Astrocyte (in vitro differentiated cells and primary cell): ENCODE data around the gene RBBP8. TPM values are rescaled to one million over a fixed set of nuclear protein-coding genes. Genes with fewer than 3 reads are reported as not detected.

Experiments
- DNase-seq: peaks from one replicate; pipeline ENCODE4 v3.0.0-alpha.2; 2010; ENCODE audit warnings: low read depth
- FAIRE-seq: peaks from 2 replicates; lab custom pipeline; 2011; peaks lifted over from hg19 to GRCh38; lab: Jason Lieb, UNC
- H2AFZ ChIP-seq: 2 replicates; pipeline ENCODE4 v1.6.0; 2012; ENCODE audit warnings: low read depth, low read length, inconsistent platforms
- H3K27ac ChIP-seq: 2 replicates; pipeline ENCODE4 v1.5.1; 2011; ENCODE audit warnings: low read depth, low read length, inconsistent platforms
- H3K27me3 ChIP-seq: 2 replicates; pipeline ENCODE4 v1.6.0; 2011; ENCODE audit warnings: low read length, inconsistent platforms; ENCODE audit not compliant: insufficient read depth
- H3K36me3 ChIP-seq: 2 replicates; pipeline ENCODE4 v1.5.1; 2011; ENCODE audit warnings: low read length, inconsistent platforms; ENCODE audit not compliant: insufficient read depth
- H3K4me1 ChIP-seq: 2 replicates; pipeline ENCODE4 v1.5.1; 2011; ENCODE audit warnings: low read length, inconsistent platforms; ENCODE audit not compliant: insufficient read depth
- H3K4me2 ChIP-seq: 2 replicates; pipeline ENCODE4 v1.6.0; 2012; ENCODE audit warnings: low read length, inconsistent platforms
- H3K4me3 ChIP-seq: 2 replicates; pipeline ENCODE4 v1.5.1; 2011; ENCODE audit warnings: low read depth, mild to moderate bottlenecking, low read length, inconsistent platforms; ENCODE audit not compliant: insufficient read depth
- H3K79me2 ChIP-seq: 2 replicates; pipeline ENCODE4 v1.6.0; 2012; ENCODE audit warnings: mild to moderate bottlenecking, low read length, inconsistent platforms; ENCODE audit not compliant: insufficient read depth
- H3K9ac ChIP-seq: 2 replicates; pipeline ENCODE4 v1.6.0; 2012; ENCODE audit warnings: mild to moderate bottlenecking, low read length, inconsistent platforms
- H3K9me3 ChIP-seq: 2 replicates; pipeline ENCODE4 v1.5.1; 2012; ENCODE audit warnings: low read depth, mild to moderate bottlenecking, low read length, inconsistent platforms; ENCODE audit not compliant: insufficient read depth
- H4K20me1 ChIP-seq: 2 replicates; pipeline ENCODE4 v1.6.0; 2012; ENCODE audit warnings: low read length, inconsistent platforms; ENCODE audit not compliant: insufficient read depth
- H3K27ac Mint-ChIP-seq: one replicate; pipeline ENCODE4 v1.8.0; 2021; ENCODE audit warnings: mild to moderate bottlenecking, mixed read lengths; ENCODE audit not compliant: unreplicated experiment
- H3K27me3 Mint-ChIP-seq: one replicate; pipeline ENCODE4 v1.8.0; 2021; ENCODE audit warnings: low read depth, mixed read lengths; ENCODE audit not compliant: unreplicated experiment
- H3K36me3 Mint-ChIP-seq: one replicate; pipeline ENCODE4 v1.8.0; 2021; ENCODE audit warnings: low read depth, mixed read lengths; ENCODE audit not compliant: unreplicated experiment
- H3K4me1 Mint-ChIP-seq: one replicate; pipeline ENCODE4 v1.8.0; 2021; ENCODE audit warnings: low read depth, mixed read lengths; ENCODE audit not compliant: unreplicated experiment
- H3K4me3 Mint-ChIP-seq: one replicate; pipeline ENCODE4 v1.8.0; 2021; ENCODE audit warnings: mild to moderate bottlenecking, moderate library complexity, mixed read lengths; ENCODE audit not compliant: unreplicated experiment
- H3K9me3 Mint-ChIP-seq: one replicate; pipeline ENCODE4 v1.8.0; 2021; ENCODE audit warnings: mild to moderate bottlenecking, mixed read lengths; ENCODE audit not compliant: unreplicated experiment
- CTCF ChIP-seq: IDR thresholded peaks from 2 replicates; pipeline ENCODE4 v1.5.1; 2011; ENCODE audit warnings: low read depth, mild to moderate bottlenecking, inconsistent platforms, low read length, moderate library complexity; ENCODE audit not compliant: insufficient read depth
- EZH2 ChIP-seq: IDR thresholded peaks from 2 replicates; pipeline ENCODE4 v1.6.1; 2012; ENCODE audit warnings: mild to moderate bottlenecking, low read length, inconsistent platforms; ENCODE audit not compliant: insufficient read depth
- total RNA-seq: library from RNA; stranded (reverse); gene quantifications from 2 replicates; pipeline ENCODE4 v1.2.1, GENCODE V29; 2021

RBBP8 gene
- total RNA-seq, 1 donor from 2014 or later, result 23.4 TPM

- Histone ChIP-seq H3K4me2 (no peak overlapping the region), H3K27me3 (peaks cover 4% of the 10 kb centered on the region), H3K9ac (no peak overlapping the region), H3K9me3 (no peaks in the 10 kb centered on the region), H4K20me1 (no peaks in the 10 kb centered on the region), H3K4me3 (no peak overlapping the region), H3K79me2 (no peaks in the 10 kb centered on the region), H3K4me1 (peaks cover 3% of the 10 kb centered on the region), H2AFZ (no peak overlapping the region), H3K36me3 (no peaks in the 10 kb centered on the region), H3K27ac (no peak overlapping the region)
- Mint-ChIP-seq H3K4me3 (no peak overlapping the region), H3K36me3 (no peaks in the 10 kb centered on the region), H3K27me3 (peaks cover 21% of the 10 kb centered on the region), H3K27ac (no peak overlapping the region), H3K9me3 (no peaks in the 10 kb centered on the region), H3K4me1 (no peaks in the 10 kb centered on the region)
- peak; percentile 21 for TF ChIP-seq CTCF
- no peak for TF ChIP-seq EZH2
- DNase-seq, result peak; percentile 68
- FAIRE-seq, result no peak
Observed at GRCh38 chr18:23053776-23054457, 120.8 kb downstream of the RBBP8 start.

- no peaks in the 10 kb centered on the region for H4K20me1 ChIP-seq
- peaks cover 4% of the 10 kb centered on the region for H3K27me3 ChIP-seq
- no peak for FAIRE-seq
- no peaks in the 10 kb centered on the region for H3K36me3 ChIP-seq
- H3K9ac ChIP-seq, result no peak overlapping the region
- no peak overlapping the region for H3K27ac ChIP-seq
- no peak overlapping the region for H3K4me2 ChIP-seq
- H3K36me3 Mint-ChIP-seq, result no peaks in the 10 kb centered on the region
- peaks cover 21% of the 10 kb centered on the region for H3K27me3 Mint-ChIP-seq
- H3K27ac Mint-ChIP-seq, result no peak overlapping the region
- H2AFZ ChIP-seq, result no peak overlapping the region
- TF ChIP-seq CTCF, result no peak
- TF ChIP-seq EZH2, result no peak
- H3K9me3 Mint-ChIP-seq, result no peaks in the 10 kb centered on the region
- H3K9me3 ChIP-seq, result no peaks in the 10 kb centered on the region
- H3K4me1 ChIP-seq, result peaks cover 3% of the 10 kb centered on the region
- H3K4me3 ChIP-seq, result no peak overlapping the region
- H3K4me1 Mint-ChIP-seq, result no peaks in the 10 kb centered on the region
- DNase-seq, result no peak
- no peak overlapping the region for H3K4me3 Mint-ChIP-seq
- H3K79me2 ChIP-seq, result no peaks in the 10 kb centered on the region
Observed at GRCh38 chr18:23054553-23054952, 121.4 kb downstream of the RBBP8 start.

- H3K4me2 ChIP-seq, result no peak overlapping the region
- no peaks in the 10 kb centered on the region for H3K79me2 ChIP-seq
- no peak overlapping the region for H2AFZ ChIP-seq
- no peaks in the 10 kb centered on the region for H3K9me3 ChIP-seq
- H3K27me3 ChIP-seq, result peaks cover 4% of the 10 kb centered on the region
- peaks cover 3% of the 10 kb centered on the region for H3K4me1 ChIP-seq
- no peaks in the 10 kb centered on the region for H3K36me3 ChIP-seq
- H3K4me3 ChIP-seq, result no peak overlapping the region
- Mint-ChIP-seq H3K4me3 (no peak overlapping the region), H3K9me3 (no peaks in the 10 kb centered on the region), H3K36me3 (no peaks in the 10 kb centered on the region), H3K27ac (no peak overlapping the region), H3K27me3 (peaks cover 21% of the 10 kb centered on the region), H3K4me1 (peaks cover 4% of the 10 kb centered on the region)
- H4K20me1 ChIP-seq, result no peaks in the 10 kb centered on the region
- FAIRE-seq, result no peak
- no peak overlapping the region for H3K27ac ChIP-seq
- no peak for TF ChIP-seq EZH2
- TF ChIP-seq CTCF, result no peak
- no peak for DNase-seq
- H3K9ac ChIP-seq, result no peak overlapping the region
Observed at GRCh38 chr18:23056315-23056714, 123.2 kb downstream of the RBBP8 start.
